ENCODE measurements around the gene SLC38A1. TPM values are rescaled to one million over a fixed set of nuclear protein-coding genes. Genes with fewer than 3 reads are reported as not detected.

Gene SLC38A1
- total RNA-seq, 1 donor from 2014 or later, result 63.2 TPM

- Histone ChIP-seq H3K27me3 (ENCODE audit: control insufficient read depth in 3 of 3, insufficient read depth in 3 of 3, low read length in 3 of 3) (no peaks in the 10 kb centered on the region), H3K4me3 (ENCODE audit: low read length in 3 of 3) (no peak overlapping the region), H3K9ac (ENCODE audit: low read depth in 1 of 3, low read length in 3 of 3) (no peak overlapping the region), H3K4me1 (ENCODE audit: control insufficient read depth in 3 of 3, insufficient read depth in 3 of 3, low read length in 3 of 3) (peaks cover 3 to 15% (median 10%) of the 10 kb centered on the region in 3 donors), H3K9me3 (ENCODE audit: control insufficient read depth in 3 of 3, low read length in 3 of 3) (no peaks in the 10 kb centered on the region), H3K27ac (ENCODE audit: low read depth, low read length) (no peak overlapping the region), H3K36me3 (ENCODE audit: control insufficient read depth in 3 of 3, insufficient read depth in 3 of 3, low read length in 3 of 3) (no peaks in the 10 kb centered on the region)
These were observed 47.4 kb downstream of the SLC38A1 start for GRCh38 chr12:46221255-46222128.

- no peak overlapping the region for H3K9ac ChIP-seq (ENCODE audit: low read depth in 1 of 3, low read length in 3 of 3)
These were observed 48.8 kb downstream of the SLC38A1 start for GRCh38 chr12:46219877-46220655.

GRCh38 chr12:46219132-46219876 lies 49.5 kb downstream of the SLC38A1 start:
- Histone ChIP-seq H3K4me3 (ENCODE audit: low read length in 3 of 3) (no peak overlapping the region), H3K9me3 (ENCODE audit: control insufficient read depth in 3 of 3, low read length in 3 of 3) (no peaks in the 10 kb centered on the region), H3K4me1 (ENCODE audit: control insufficient read depth in 3 of 3, insufficient read depth in 3 of 3, low read length in 3 of 3) (peaks cover 0 to 14% (median 11%) of the 10 kb centered on the region in 3 donors), H3K9ac (ENCODE audit: low read depth in 1 of 3, low read length in 3 of 3) (no peak overlapping the region), H3K27me3 (ENCODE audit: control insufficient read depth in 3 of 3, insufficient read depth in 3 of 3, low read length in 3 of 3) (no peaks in the 10 kb centered on the region), H3K27ac (ENCODE audit: low read depth, low read length) (no peak overlapping the region), H3K36me3 (ENCODE audit: control insufficient read depth in 3 of 3, insufficient read depth in 3 of 3, low read length in 3 of 3) (no peaks in the 10 kb centered on the region)

More at GRCh38 chr12:46219877-46220655, 48.8 kb downstream of the SLC38A1 start:
- Histone ChIP-seq H3K4me1 (ENCODE audit: control insufficient read depth in 3 of 3, insufficient read depth in 3 of 3, low read length in 3 of 3) (peaks cover 3 to 15% (median 15%) of the 10 kb centered on the region in 3 donors), H3K9me3 (ENCODE audit: control insufficient read depth in 3 of 3, low read length in 3 of 3) (no peaks in the 10 kb centered on the region), H3K27me3 (ENCODE audit: control insufficient read depth in 3 of 3, insufficient read depth in 3 of 3, low read length in 3 of 3) (no peaks in the 10 kb centered on the region), H3K4me3 (ENCODE audit: low read length in 3 of 3) (no peak overlapping the region), H3K27ac (ENCODE audit: low read depth, low read length) (no peak overlapping the region), H3K36me3 (ENCODE audit: control insufficient read depth in 3 of 3, insufficient read depth in 3 of 3, low read length in 3 of 3) (no peaks in the 10 kb centered on the region)

GRCh38 chr12:46218322-46219095 lies 50.3 kb downstream of the SLC38A1 start:
- peaks cover 0 to 9% (median 7%) of the 10 kb centered on the region in 3 donors for H3K4me1 ChIP-seq (ENCODE audit: control insufficient read depth in 3 of 3, insufficient read depth in 3 of 3, low read length in 3 of 3)
- H3K36me3 ChIP-seq (ENCODE audit: control insufficient read depth in 3 of 3, insufficient read depth in 3 of 3, low read length in 3 of 3), result no peaks in the 10 kb centered on the region
- no peak overlapping the region for H3K9ac ChIP-seq (ENCODE audit: low read depth in 1 of 3, low read length in 3 of 3)
- H3K27me3 ChIP-seq (ENCODE audit: control insufficient read depth in 3 of 3, insufficient read depth in 3 of 3, low read length in 3 of 3), result no peaks in the 10 kb centered on the region
- H3K27ac ChIP-seq (ENCODE audit: low read depth, low read length), result no peak overlapping the region
- H3K4me3 ChIP-seq (ENCODE audit: low read length in 3 of 3), result no peak overlapping the region
- H3K9me3 ChIP-seq (ENCODE audit: control insufficient read depth in 3 of 3, low read length in 3 of 3), result no peaks in the 10 kb centered on the region

GRCh38 chr12:46217541-46218321 lies 51.1 kb downstream of the SLC38A1 start:
- H3K9me3 ChIP-seq (ENCODE audit: control insufficient read depth in 3 of 3, low read length in 3 of 3), result no peaks in the 10 kb centered on the region
- no peak overlapping the region for H3K4me3 ChIP-seq (ENCODE audit: low read length in 3 of 3)
- H3K36me3 ChIP-seq (ENCODE audit: control insufficient read depth in 3 of 3, insufficient read depth in 3 of 3, low read length in 3 of 3), result no peaks in the 10 kb centered on the region
- H3K27ac ChIP-seq (ENCODE audit: low read depth, low read length), result no peak overlapping the region
- H3K4me1 ChIP-seq (ENCODE audit: control insufficient read depth in 3 of 3, insufficient read depth in 3 of 3, low read length in 3 of 3), result peaks cover 2 to 9% (median 7%) of the 10 kb centered on the region in 3 donors
- no peaks in the 10 kb centered on the region for H3K27me3 ChIP-seq (ENCODE audit: control insufficient read depth in 3 of 3, insufficient read depth in 3 of 3, low read length in 3 of 3)
- no peak overlapping the region for H3K9ac ChIP-seq (ENCODE audit: low read depth in 1 of 3, low read length in 3 of 3)

- Histone ChIP-seq H3K4me3 (ENCODE audit: low read length in 3 of 3) (no peak overlapping the region), H3K9me3 (ENCODE audit: control insufficient read depth in 3 of 3, low read length in 3 of 3) (no peaks in the 10 kb centered on the region), H3K27me3 (ENCODE audit: control insufficient read depth in 3 of 3, insufficient read depth in 3 of 3, low read length in 3 of 3) (no peaks in the 10 kb centered on the region), H3K9ac (ENCODE audit: low read depth in 1 of 3, low read length in 3 of 3) (no peak overlapping the region), H3K27ac (ENCODE audit: low read depth, low read length) (no peak overlapping the region), H3K4me1 (ENCODE audit: control insufficient read depth in 3 of 3, insufficient read depth in 3 of 3, low read length in 3 of 3) (peaks cover 11 to 17% (median 13%) of the 10 kb centered on the region in 3 donors), H3K36me3 (ENCODE audit: control insufficient read depth in 3 of 3, insufficient read depth in 3 of 3, low read length in 3 of 3) (no peaks in the 10 kb centered on the region)
These were observed 54.0 kb downstream of the SLC38A1 start for GRCh38 chr12:46214668-46215436.

GRCh38 chr12:46212108-46212982 lies 56.5 kb downstream of the SLC38A1 start:
- Histone ChIP-seq H3K27ac (ENCODE audit: low read depth, low read length) (no peak overlapping the region), H3K36me3 (ENCODE audit: control insufficient read depth in 3 of 3, insufficient read depth in 3 of 3, low read length in 3 of 3) (no peaks in the 10 kb centered on the region), H3K4me3 (ENCODE audit: low read length in 3 of 3) (no peak overlapping the region), H3K4me1 (ENCODE audit: control insufficient read depth in 3 of 3, insufficient read depth in 3 of 3, low read length in 3 of 3) (peaks cover 7 to 20% (median 18%) of the 10 kb centered on the region in 3 donors), H3K9ac (ENCODE audit: low read depth in 1 of 3, low read length in 3 of 3) (no peak overlapping the region), H3K27me3 (ENCODE audit: control insufficient read depth in 3 of 3, insufficient read depth in 3 of 3, low read length in 3 of 3) (no peaks in the 10 kb centered on the region), H3K9me3 (ENCODE audit: control insufficient read depth in 3 of 3, low read length in 3 of 3) (no peaks in the 10 kb centered on the region)
